ENCODE measurements around the gene NRP2.

Gene NRP2

DNA sequence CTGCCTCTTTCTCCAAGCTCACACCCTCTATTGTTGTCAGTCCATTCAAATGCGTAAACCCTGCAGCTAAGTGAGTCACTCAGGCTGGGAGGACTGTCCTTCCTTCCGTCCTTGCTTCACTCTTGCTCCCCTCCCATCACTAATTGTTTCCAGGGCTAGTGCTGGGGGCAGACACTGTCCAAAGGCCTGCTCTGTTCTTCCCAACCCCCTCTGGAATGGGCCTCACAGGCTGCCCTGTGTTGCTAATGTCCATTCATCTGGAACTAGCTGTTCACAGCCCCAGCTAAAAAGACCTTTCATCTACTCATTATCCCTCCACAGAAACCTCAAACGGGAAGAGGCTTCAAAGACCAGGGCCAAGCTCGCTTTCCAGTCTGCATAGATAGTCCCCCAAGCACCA, 31.9 kb upstream of the NRP2 start:
- Histone ChIP-seq H3K27me3 (ENCODE audit: insufficient read depth, low read length) (no peaks in the 10 kb centered on the region), H3K4me3 (ENCODE audit: low read length) (no peak overlapping the region), H3K36me3 (ENCODE audit: insufficient read depth, low read length) (no peaks in the 10 kb centered on the region), H3K9ac (ENCODE audit: low read depth, low read length) (no peak overlapping the region), H3K4me1 (ENCODE audit: insufficient read depth, low read length) (peaks cover 36% of the 10 kb centered on the region), H3K27ac (ENCODE audit: low read depth, low read length) (peak overlapping the region; percentile 52; the same call in 1 of the 2 replicates), H3K9me3 (ENCODE audit: insufficient read depth, low read depth, low read length) (no peaks in the 10 kb centered on the region)
- WGBS = 27% methylated on average over 4 of the region's 4 CpGs

DNA sequence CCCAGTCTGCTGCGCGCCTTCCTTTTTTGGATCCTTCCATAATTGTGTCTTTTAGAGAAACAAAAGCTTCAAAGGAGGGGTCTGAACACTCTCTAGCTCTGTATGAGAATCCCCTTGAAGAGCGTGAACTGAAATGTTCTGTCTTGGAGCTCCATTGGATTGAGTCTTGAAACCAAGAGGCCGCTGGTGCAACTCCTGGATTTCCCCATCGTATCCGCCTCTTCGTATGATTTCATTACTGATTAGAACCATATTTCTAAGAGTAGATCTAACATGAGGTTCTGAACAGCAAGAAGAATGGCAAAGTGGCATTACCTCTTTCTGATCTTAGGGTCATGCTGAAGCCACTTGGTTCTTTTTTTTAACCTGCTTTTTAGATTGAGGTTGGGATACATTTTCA, 31.4 kb upstream of the NRP2 start:
- Histone ChIP-seq H3K9me3 (ENCODE audit: insufficient read depth, low read depth, low read length) (no peaks in the 10 kb centered on the region), H3K36me3 (ENCODE audit: insufficient read depth, low read length) (no peaks in the 10 kb centered on the region), H3K9ac (ENCODE audit: low read depth, low read length) (no peak overlapping the region), H3K27me3 (ENCODE audit: insufficient read depth, low read length) (no peaks in the 10 kb centered on the region), H3K27ac (ENCODE audit: low read depth, low read length) (peak overlapping the region; percentile 52; the same call in 1 of the 2 replicates), H3K4me1 (ENCODE audit: insufficient read depth, low read length) (peaks cover 36% of the 10 kb centered on the region), H3K4me3 (ENCODE audit: low read length) (no peak overlapping the region)
- over 99% methylated on average over 7 of the region's 7 CpGs for WGBS

DNA sequence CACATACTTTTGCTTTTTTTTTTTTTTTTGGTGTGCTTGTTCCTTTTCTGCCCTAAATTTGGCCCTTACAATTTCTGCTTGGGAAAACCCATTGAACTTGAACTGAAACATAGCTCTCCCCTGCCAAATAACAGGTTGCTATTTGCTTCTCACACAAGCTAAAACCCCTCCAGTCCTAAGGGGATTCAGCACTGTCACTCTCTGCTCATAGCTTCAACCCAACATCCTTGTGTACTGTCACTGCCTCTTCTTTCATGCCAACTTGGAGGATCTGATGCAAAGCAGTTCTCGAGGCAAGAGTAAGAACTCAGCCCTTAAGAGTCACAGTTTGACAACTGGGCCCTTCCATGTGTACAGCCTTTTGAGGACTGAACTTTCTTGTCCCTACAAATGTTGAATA, 30.6 kb upstream of the NRP2 start:
- H3K27me3 ChIP-seq (ENCODE audit: insufficient read depth, low read length) = no peaks in the 10 kb centered on the region
- WGBS = 0% methylated on average over 1 of the region's 1 CpG
- no peaks in the 10 kb centered on the region for H3K9me3 ChIP-seq (ENCODE audit: insufficient read depth, low read depth, low read length)

DNA sequence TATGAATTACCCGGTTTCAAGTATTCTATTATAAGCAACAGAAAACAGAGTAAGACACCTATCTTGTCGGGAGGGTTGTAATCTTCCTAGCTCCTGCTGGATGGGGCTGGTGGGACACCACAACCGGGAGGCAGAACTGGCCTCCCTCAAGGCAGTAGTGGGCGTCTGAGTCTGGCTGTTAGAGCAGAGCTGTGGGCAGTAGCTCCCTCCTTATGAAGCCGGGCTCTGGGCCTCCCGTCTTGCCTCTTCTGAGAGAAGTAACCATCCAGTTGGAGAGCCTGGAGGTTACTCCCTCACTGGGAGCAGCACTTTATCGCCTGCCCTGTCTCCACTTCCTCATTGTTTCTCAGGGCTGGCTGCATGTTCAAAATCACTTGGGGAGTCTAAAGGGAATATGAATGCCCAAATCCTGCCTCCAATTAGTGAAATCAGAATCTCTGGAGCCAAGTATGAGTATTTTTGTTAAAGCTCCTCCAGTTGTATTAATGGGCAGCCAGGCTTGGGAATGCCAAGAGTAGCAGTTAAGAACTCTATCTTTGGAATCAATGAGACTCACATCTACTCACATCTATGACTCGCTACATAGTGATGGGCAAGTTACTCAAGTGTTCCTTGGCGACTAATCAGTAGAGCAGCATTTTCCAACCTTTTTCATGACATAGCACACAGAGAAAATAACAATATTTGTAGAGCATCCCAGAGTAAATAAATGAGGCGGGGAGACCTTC, 27.3 kb upstream of the NRP2 start:
- Histone ChIP-seq H3K27me3 (ENCODE audit: insufficient read depth, low read length) (no peaks in the 10 kb centered on the region), H3K4me1 (ENCODE audit: insufficient read depth, low read length) (peaks cover 13% of the 10 kb centered on the region), H3K9ac (ENCODE audit: low read depth, low read length) (no peak overlapping the region), H3K4me3 (ENCODE audit: low read length) (no peak overlapping the region), H3K27ac (ENCODE audit: low read depth, low read length) (no peak overlapping the region), H3K9me3 (ENCODE audit: insufficient read depth, low read depth, low read length) (no peaks in the 10 kb centered on the region), H3K36me3 (ENCODE audit: insufficient read depth, low read length) (no peaks in the 10 kb centered on the region)
- 94% methylated on average over 10 of the region's 10 CpGs for WGBS

More for the DNA sequence above, 30.6 kb upstream of the NRP2 start:
- Histone ChIP-seq H3K27ac (ENCODE audit: low read depth, low read length) (no peak overlapping the region), H3K4me1 (ENCODE audit: insufficient read depth, low read length) (peaks cover 30% of the 10 kb centered on the region), H3K36me3 (ENCODE audit: insufficient read depth, low read length) (no peaks in the 10 kb centered on the region), H3K9ac (ENCODE audit: low read depth, low read length) (no peak overlapping the region), H3K4me3 (ENCODE audit: low read length) (no peak overlapping the region)

DNA sequence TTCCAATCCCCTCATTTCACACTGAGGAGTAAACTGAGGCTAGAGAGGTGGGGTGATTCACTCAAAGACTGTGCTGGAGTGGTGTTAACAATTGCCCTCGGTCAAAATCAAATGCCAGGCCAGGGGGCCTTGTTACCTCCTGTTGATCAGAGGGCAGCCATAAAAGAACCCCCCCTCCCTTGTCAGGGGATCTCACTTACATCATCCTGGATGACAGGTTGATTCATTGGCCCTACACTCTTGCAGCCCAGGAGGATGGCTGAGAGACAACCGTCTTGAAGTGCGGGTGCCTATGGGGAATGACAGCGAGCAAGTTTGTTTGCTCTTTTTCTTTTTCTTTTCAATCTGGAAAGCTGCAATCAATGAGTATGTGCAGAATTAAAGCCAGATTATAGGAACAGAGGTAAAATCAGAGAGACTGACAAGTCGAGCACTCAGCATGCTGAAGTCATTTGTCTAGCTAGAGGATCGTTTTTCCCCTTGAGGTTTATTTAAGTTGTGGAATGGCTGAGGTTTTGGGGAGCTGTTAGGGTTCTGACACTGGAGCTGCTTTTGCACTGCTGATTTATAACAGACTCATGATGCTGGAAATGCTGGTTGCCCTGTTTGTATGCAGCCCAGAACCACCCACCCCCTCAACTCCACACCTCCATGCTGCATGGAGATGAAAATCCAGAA, 26.4 kb upstream of the NRP2 start:
- peaks cover 5% of the 10 kb centered on the region; the same call in 1 of the 2 replicates for H3K4me1 ChIP-seq (ENCODE audit: insufficient read depth, low read length)
- no peak overlapping the region for H3K27ac ChIP-seq (ENCODE audit: low read depth, low read length)

DNA sequence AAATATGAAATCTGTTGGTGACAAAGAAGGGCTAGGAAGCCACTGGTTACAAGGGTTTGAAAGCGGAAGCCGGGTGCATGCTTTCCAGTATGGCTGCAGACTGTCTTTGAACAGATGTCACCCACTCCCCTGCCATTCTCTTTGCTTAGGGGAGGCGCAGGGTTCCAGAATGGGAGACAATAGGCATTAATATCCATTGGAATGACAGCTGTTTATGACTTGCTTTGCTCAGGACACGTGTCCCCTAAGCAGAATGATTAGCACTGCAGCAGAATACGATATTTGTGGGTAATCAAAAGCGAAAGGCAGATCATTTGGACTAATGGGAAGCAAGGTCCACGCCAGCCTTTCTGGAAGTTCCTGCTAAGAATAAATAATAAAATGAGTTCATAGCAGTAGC, 25.8 kb upstream of the NRP2 start:
- Histone ChIP-seq H3K4me3 (ENCODE audit: low read length) (no peak overlapping the region), H3K9me3 (ENCODE audit: insufficient read depth, low read depth, low read length) (no peaks in the 10 kb centered on the region), H3K9ac (ENCODE audit: low read depth, low read length) (no peak overlapping the region), H3K36me3 (ENCODE audit: insufficient read depth, low read length) (no peaks in the 10 kb centered on the region), H3K27me3 (ENCODE audit: insufficient read depth, low read length) (no peaks in the 10 kb centered on the region), H3K27ac (ENCODE audit: low read depth, low read length) (no peak overlapping the region), H3K4me1 (ENCODE audit: insufficient read depth, low read length) (no peaks in the 10 kb centered on the region)
- WGBS = 91% methylated on average over 7 of the region's 7 CpGs

More for the DNA sequence above, 26.4 kb upstream of the NRP2 start:
- H3K27me3 ChIP-seq (ENCODE audit: insufficient read depth, low read length) = no peaks in the 10 kb centered on the region
- H3K9me3 ChIP-seq (ENCODE audit: insufficient read depth, low read depth, low read length) = no peaks in the 10 kb centered on the region
- H3K4me3 ChIP-seq (ENCODE audit: low read length) = no peak overlapping the region
- H3K9ac ChIP-seq (ENCODE audit: low read depth, low read length) = no peak overlapping the region
- 69% methylated on average over 6 of the region's 6 CpGs for WGBS
- no peaks in the 10 kb centered on the region for H3K36me3 ChIP-seq (ENCODE audit: insufficient read depth, low read length)

DNA sequence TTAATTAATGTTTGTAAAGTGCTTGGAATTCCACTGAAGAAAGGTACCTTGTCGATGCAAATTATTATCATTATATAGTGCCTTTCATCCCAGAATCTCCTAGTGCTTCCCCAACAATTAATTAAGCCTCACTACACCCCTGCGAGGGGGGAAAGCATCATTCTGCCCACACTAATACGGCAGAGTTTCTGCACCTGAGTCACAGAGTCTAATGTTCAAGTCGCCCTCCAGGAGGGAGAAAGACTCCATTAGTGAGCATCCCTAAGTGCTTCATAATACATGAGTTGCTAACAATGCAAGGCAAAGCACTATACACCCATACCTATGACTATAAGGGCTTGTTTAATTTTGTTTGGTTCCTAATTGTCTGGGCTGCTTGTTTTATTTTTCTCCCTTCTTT, 25.4 kb upstream of the NRP2 start:
- Histone ChIP-seq H3K9ac (ENCODE audit: low read depth, low read length) (no peak overlapping the region), H3K4me1 (ENCODE audit: insufficient read depth, low read length) (no peaks in the 10 kb centered on the region), H3K27me3 (ENCODE audit: insufficient read depth, low read length) (no peaks in the 10 kb centered on the region), H3K36me3 (ENCODE audit: insufficient read depth, low read length) (no peaks in the 10 kb centered on the region), H3K9me3 (ENCODE audit: insufficient read depth, low read depth, low read length) (no peaks in the 10 kb centered on the region), H3K27ac (ENCODE audit: low read depth, low read length) (no peak overlapping the region), H3K4me3 (ENCODE audit: low read length) (no peak overlapping the region)
- WGBS = 86% methylated on average over 4 of the region's 4 CpGs

DNA sequence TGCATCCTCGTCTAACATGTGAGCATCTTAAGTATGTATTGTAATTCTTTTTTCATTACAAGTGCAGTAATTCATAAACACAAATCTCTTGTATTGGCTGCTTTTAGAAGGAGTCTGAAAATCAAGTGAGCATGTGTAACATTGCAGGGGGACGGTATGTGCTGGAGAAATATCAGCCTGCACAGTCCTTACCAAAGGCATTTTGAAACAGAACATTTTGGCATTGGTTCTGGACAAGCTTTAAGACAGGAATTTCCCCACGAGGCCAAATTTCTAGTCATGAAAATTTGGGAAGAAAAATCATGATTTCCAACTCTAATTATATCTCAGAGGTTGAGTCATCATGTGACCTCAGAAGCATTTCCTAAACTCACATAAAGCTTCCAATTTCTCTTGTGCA, 24.7 kb upstream of the NRP2 start:
- Histone ChIP-seq H3K27me3 (ENCODE audit: insufficient read depth, low read length) (0 out of 2 replicates have a peak, but pooled peaks cover 2% of the 10 kb centered on the region), H3K36me3 (ENCODE audit: insufficient read depth, low read length) (no peaks in the 10 kb centered on the region)
- WGBS = 88% methylated on average over 2 of the region's 3 CpGs

DNA sequence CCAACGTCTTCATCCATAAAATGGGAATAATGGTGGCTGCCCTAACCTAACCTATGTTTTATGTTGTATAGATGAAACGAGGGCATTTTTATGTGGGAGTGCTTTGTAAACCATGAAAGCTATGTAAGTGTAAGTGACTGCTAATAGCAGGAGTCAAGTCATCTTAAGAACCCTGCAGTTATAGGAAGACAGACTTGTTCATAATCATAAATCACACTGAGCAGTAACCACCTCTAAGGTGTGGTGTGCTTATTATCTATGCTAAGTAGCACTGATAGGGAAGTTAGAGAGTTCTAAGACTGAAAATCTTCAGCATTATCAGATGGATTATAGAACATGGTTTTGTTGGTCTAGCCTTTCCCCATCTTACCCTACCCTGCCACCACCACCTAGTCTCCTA, 24.2 kb upstream of the NRP2 start:
- no peak overlapping the region for H3K27ac ChIP-seq (ENCODE audit: low read depth, low read length)
- H3K36me3 ChIP-seq (ENCODE audit: insufficient read depth, low read length) = no peaks in the 10 kb centered on the region
- H3K27me3 ChIP-seq (ENCODE audit: insufficient read depth, low read length) = 0 out of 2 replicates have a peak, but pooled peaks cover 3% of the 10 kb centered on the region
- H3K9me3 ChIP-seq (ENCODE audit: insufficient read depth, low read depth, low read length) = no peaks in the 10 kb centered on the region
- H3K4me1 ChIP-seq (ENCODE audit: insufficient read depth, low read length) = no peaks in the 10 kb centered on the region
- H3K4me3 ChIP-seq (ENCODE audit: low read length) = no peak overlapping the region
- 91% methylated on average over 2 of the region's 2 CpGs for WGBS
- H3K9ac ChIP-seq (ENCODE audit: low read depth, low read length) = no peak overlapping the region

More for the DNA sequence above, 24.7 kb upstream of the NRP2 start:
- Histone ChIP-seq H3K4me3 (ENCODE audit: low read length) (no peak overlapping the region), H3K4me1 (ENCODE audit: insufficient read depth, low read length) (no peaks in the 10 kb centered on the region), H3K9me3 (ENCODE audit: insufficient read depth, low read depth, low read length) (no peaks in the 10 kb centered on the region), H3K27ac (ENCODE audit: low read depth, low read length) (no peak overlapping the region), H3K9ac (ENCODE audit: low read depth, low read length) (no peak overlapping the region)

DNA sequence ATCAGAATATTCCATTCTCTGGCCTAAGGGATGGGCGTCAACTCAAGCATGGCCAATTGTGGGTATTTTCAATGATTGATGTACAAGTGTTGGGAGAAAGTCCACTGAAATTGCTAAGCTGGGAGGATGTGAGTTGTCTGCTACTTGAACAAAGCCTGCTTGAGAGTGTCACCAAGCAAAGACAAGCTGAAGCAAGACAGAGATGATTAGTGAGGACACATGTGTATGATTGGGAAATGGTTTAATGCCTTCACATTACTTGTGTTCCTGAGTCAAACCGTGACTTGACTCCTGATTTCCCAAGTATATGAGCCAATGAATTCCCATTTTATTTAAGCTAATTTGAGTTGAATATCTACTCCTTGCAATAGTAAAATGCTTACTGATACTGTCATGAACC, 23.7 kb upstream of the NRP2 start:
- H3K27me3 ChIP-seq (ENCODE audit: insufficient read depth, low read length) = 0 out of 2 replicates have a peak, but pooled peaks cover 3% of the 10 kb centered on the region
- H3K9ac ChIP-seq (ENCODE audit: low read depth, low read length) = no peak overlapping the region
- H3K36me3 ChIP-seq (ENCODE audit: insufficient read depth, low read length) = no peaks in the 10 kb centered on the region
- WGBS = 94% methylated on average over 2 of the region's 2 CpGs
- H3K9me3 ChIP-seq (ENCODE audit: insufficient read depth, low read depth, low read length) = no peaks in the 10 kb centered on the region
- no peak overlapping the region for H3K27ac ChIP-seq (ENCODE audit: low read depth, low read length)
- H3K4me1 ChIP-seq (ENCODE audit: insufficient read depth, low read length) = no peaks in the 10 kb centered on the region
- H3K4me3 ChIP-seq (ENCODE audit: low read length) = no peak overlapping the region

DNA sequence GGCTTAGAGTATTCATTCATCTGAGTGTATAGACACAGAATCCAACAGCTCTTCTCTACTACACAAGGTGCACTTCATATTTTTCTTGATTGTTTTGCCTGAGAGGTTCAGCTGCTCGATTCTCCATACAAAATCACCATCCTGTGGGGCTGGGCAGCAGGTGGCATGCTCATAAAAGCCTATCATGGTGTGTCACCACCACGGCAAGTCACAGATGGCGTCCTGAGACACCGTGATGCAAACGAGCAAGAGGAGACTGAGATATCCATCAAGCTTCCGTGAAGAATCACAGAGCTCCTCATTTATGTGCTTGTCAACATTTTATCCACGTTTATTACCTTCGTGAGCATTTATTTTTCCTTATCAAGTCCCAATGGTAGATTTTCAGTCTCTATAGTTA, 22.4 kb upstream of the NRP2 start:
- Histone ChIP-seq H3K9ac (ENCODE audit: low read depth, low read length) (no peak overlapping the region), H3K4me3 (ENCODE audit: low read length) (no peak overlapping the region), H3K4me1 (ENCODE audit: insufficient read depth, low read length) (no peaks in the 10 kb centered on the region), H3K27me3 (ENCODE audit: insufficient read depth, low read length) (0 out of 2 replicates have a peak, but pooled peaks cover 3% of the 10 kb centered on the region), H3K27ac (ENCODE audit: low read depth, low read length) (no peak overlapping the region), H3K9me3 (ENCODE audit: insufficient read depth, low read depth, low read length) (no peaks in the 10 kb centered on the region), H3K36me3 (ENCODE audit: insufficient read depth, low read length) (no peaks in the 10 kb centered on the region)
- 83% methylated on average over 8 of the region's 8 CpGs for WGBS

All from HUES64 (cell line).